ENCODE measurements around the gene COA1.

- no peak for TF ChIP-seq CTCF (IDR thresholded peaks at IDR 0.05; ENCODE audit: low read depth, low read length, poor library complexity, severe bottlenecking)
- TF ChIP-seq EZH2phosphoT487 (IDR thresholded peaks at IDR 0.05; ENCODE audit: borderline replicate concordance, low read length): no peak
Observed at GRCh38 chr7:43615558-43616145, 113.7 kb downstream of the COA1 start.
